ENCODE measurements around the gene CD300E.

CD300E gene

GRCh38 chr17:74561586-74561985 is 62.0 kb downstream of the CD300E start:
- no peak for DNase-seq

Data from NCI-H1092 treated with DMSO at 0.1 percent for 48 hours (cell line).